Activated CD4-positive, alpha-beta T cell treated with anti-CD3 and anti-CD28 coated beads for 1 hour (primary cell): ENCODE data around the gene IGSF22.

Experiments
- DNase-seq: peaks from one replicate; pipeline ENCODE4 v3.0.0-alpha.2; 2020

Gene IGSF22

GRCh38 chr11:18743365-18743764, 17.4 kb upstream of the IGSF22 start:
- DNase-seq, result no peak

- no peak for DNase-seq
These were observed 15.8 kb upstream of the IGSF22 start for GRCh38 chr11:18741783-18742182.

- no peak for DNase-seq
These were observed 13.7 kb upstream of the IGSF22 start for GRCh38 chr11:18739685-18740084.

GRCh38 chr11:18737642-18738041, 11.7 kb upstream of the IGSF22 start:
- no peak for DNase-seq

GRCh38 chr11:18736590-18737148, 10.7 kb upstream of the IGSF22 start:
- DNase-seq, result no peak

- no peak for DNase-seq
These were observed 7.2 kb upstream of the IGSF22 start for GRCh38 chr11:18733202-18733601.

GRCh38 chr11:18731949-18732821, 6.2 kb upstream of the IGSF22 start:
- DNase-seq, result peak; percentile 52

- DNase-seq, result no peak
These were observed 5.5 kb upstream of the IGSF22 start for GRCh38 chr11:18731441-18731840.

GRCh38 chr11:18730020-18730419, 4.0 kb upstream of the IGSF22 start:
- DNase-seq, result no peak

GRCh38 chr11:18729426-18729825, 3.4 kb upstream of the IGSF22 start:
- DNase-seq, result no peak

GRCh38 chr11:18728658-18729057, 2.7 kb upstream of the IGSF22 start:
- no peak for DNase-seq

GRCh38 chr11:18727479-18728236, 1.7 kb upstream of the IGSF22 start:
- no peak for DNase-seq

GRCh38 chr11:18723991-18724390, 2.0 kb downstream of the IGSF22 start:
- no peak for DNase-seq

GRCh38 chr11:18722293-18722637, 3.7 kb downstream of the IGSF22 start:
- DNase-seq, result no peak

- no peak for DNase-seq
These were observed 4.3 kb downstream of the IGSF22 start for GRCh38 chr11:18721561-18722292.

- peak; percentile 66 for DNase-seq
These were observed 5.0 kb downstream of the IGSF22 start for GRCh38 chr11:18720808-18721560.

- DNase-seq, result no peak
These were observed 5.7 kb downstream of the IGSF22 start for GRCh38 chr11:18720091-18720807.

GRCh38 chr11:18715476-18715875, 10.5 kb downstream of the IGSF22 start:
- DNase-seq, result no peak

GRCh38 chr11:18714443-18714780, 11.6 kb downstream of the IGSF22 start:
- no peak for DNase-seq

GRCh38 chr11:18713646-18714442, 12.1 kb downstream of the IGSF22 start:
- DNase-seq, result no peak

- no peak for DNase-seq
These were observed 15.4 kb downstream of the IGSF22 start for GRCh38 chr11:18710545-18710944.
